ENCODE results near the gene ODAD4.

- TF ChIP-seq CREB5 (CRISPR knock-in tag; IDR thresholded peaks at IDR 0.05; ENCODE audit: low read depth) (no peak), CSDC2 (CRISPR knock-in tag; IDR thresholded peaks at IDR 0.05) (no peak), ZFP3 (CRISPR knock-in tag; IDR thresholded peaks at IDR 0.05) (no peak), OSR1 (CRISPR knock-in tag; IDR thresholded peaks at IDR 0.05) (no peak)
These were observed 32.5 kb downstream of the ODAD4 start for GRCh38 chr17:41962768-41963434.
